Measurements from ENCODE around the gene RTL10. TPM values are rescaled to one million over a fixed set of nuclear protein-coding genes. Genes with fewer than 3 reads are reported as not detected.

The RTL10 gene
- total RNA-seq, 2 donors from 2014 or later, result 15.7 to 41.9 TPM

GRCh38 chr22:19880786-19881569, 26.3 kb upstream of the RTL10 start:
- no peak for TF ChIP-seq CTCF (IDR thresholded peaks at IDR 0.05)
- TF ChIP-seq POLR2AphosphoS5 (IDR thresholded peaks at IDR 0.05), result peak; percentile 14
- no peak for TF ChIP-seq POLR2A (IDR thresholded peaks at IDR 0.05)
- Histone ChIP-seq H3K27ac (no peak overlapping the region), H3K36me3 (no peaks in the 10 kb centered on the region), H3K4me3 (no peak overlapping the region), H3K9me3 (no peaks in the 10 kb centered on the region), H3K4me1 (replicated peaks) (peaks cover 17% of the 10 kb centered on the region), H3K27me3 (replicated peaks; ENCODE audit: insufficient read depth) (no peaks in the 10 kb centered on the region)
- intact Hi-C loops (cut with DNase I), result no loop called here
- DNase-seq (ENCODE audit: low spot score), result no peak
- 57% methylated on average over 27 of the region's 27 CpGs for WGBS

- DNase-seq (ENCODE audit: low spot score), result no peak
- H3K27ac ChIP-seq, result peak overlapping the region; percentile 68 to 75
- no peaks in the 10 kb centered on the region for H3K36me3 ChIP-seq
- 94% methylated on average over 34 of the region's 34 CpGs for WGBS
- H3K4me1 ChIP-seq (replicated peaks), result peaks cover 24% of the 10 kb centered on the region
- no peak overlapping the region for H3K4me3 ChIP-seq
- H3K27me3 ChIP-seq (replicated peaks; ENCODE audit: insufficient read depth), result no peaks in the 10 kb centered on the region
- intact Hi-C loops (cut with DNase I), result no loop called here
- H3K9me3 ChIP-seq, result no peaks in the 10 kb centered on the region
- TF ChIP-seq POLR2A (IDR thresholded peaks at IDR 0.05), result no peak
- no peak for TF ChIP-seq CTCF (IDR thresholded peaks at IDR 0.05)
- TF ChIP-seq POLR2AphosphoS5 (IDR thresholded peaks at IDR 0.05), result no peak
Observed at GRCh38 chr22:19879992-19880785, 25.5 kb upstream of the RTL10 start.

GRCh38 chr22:19879643-19879991, 24.9 kb upstream of the RTL10 start:
- 67% methylated on average over 4 of the region's 4 CpGs for WGBS
- Histone ChIP-seq H3K4me3 (no peak overlapping the region), H3K27ac (peak overlapping the region; percentile 68 to 75), H3K9me3 (no peaks in the 10 kb centered on the region), H3K36me3 (no peaks in the 10 kb centered on the region), H3K27me3 (replicated peaks; ENCODE audit: insufficient read depth) (no peaks in the 10 kb centered on the region), H3K4me1 (replicated peaks) (peaks cover 29% of the 10 kb centered on the region)
- intact Hi-C loops (cut with DNase I), result no loop called here
- no peak for DNase-seq (ENCODE audit: low spot score)
- TF ChIP-seq CTCF (IDR thresholded peaks at IDR 0.05) (no peak), POLR2AphosphoS5 (IDR thresholded peaks at IDR 0.05) (no peak), POLR2A (IDR thresholded peaks at IDR 0.05) (no peak)

GRCh38 chr22:19879246-19879570, 24.5 kb upstream of the RTL10 start:
- Histone ChIP-seq H3K27me3 (replicated peaks; ENCODE audit: insufficient read depth) (no peaks in the 10 kb centered on the region), H3K36me3 (no peaks in the 10 kb centered on the region), H3K27ac (peak overlapping the region; percentile 68 to 75), H3K4me1 (replicated peaks) (peaks cover 34% of the 10 kb centered on the region), H3K4me3 (no peak overlapping the region), H3K9me3 (no peaks in the 10 kb centered on the region)
- no peak for DNase-seq (ENCODE audit: low spot score)
- TF ChIP-seq CTCF (IDR thresholded peaks at IDR 0.05) (no peak), POLR2A (IDR thresholded peaks at IDR 0.05) (no peak), POLR2AphosphoS5 (IDR thresholded peaks at IDR 0.05) (no peak)
- WGBS, result 86% methylated on average over 11 of the region's 13 CpGs
- intact Hi-C loops (cut with DNase I), result no loop called here
